Stimulated activated CD8-positive, alpha-beta memory T cell treated with anti-CD3 and anti-CD28 coated beads, Interleukin-4, amount 100 ng/mL, for 24 hours (primary cell): ENCODE results near the gene SLC45A2.
"Not testable (repeated sequence)": the region's sequence is repeated elsewhere in the genome, so short reads cannot be mapped to it uniquely, and the experiment has no call there.

ENCODE experiments used
- DNase-seq: peaks from one replicate; pipeline ENCODE4 v3.0.0-alpha.2; 2020; ENCODE audit warnings: low read depth

The SLC45A2 gene

DNA sequence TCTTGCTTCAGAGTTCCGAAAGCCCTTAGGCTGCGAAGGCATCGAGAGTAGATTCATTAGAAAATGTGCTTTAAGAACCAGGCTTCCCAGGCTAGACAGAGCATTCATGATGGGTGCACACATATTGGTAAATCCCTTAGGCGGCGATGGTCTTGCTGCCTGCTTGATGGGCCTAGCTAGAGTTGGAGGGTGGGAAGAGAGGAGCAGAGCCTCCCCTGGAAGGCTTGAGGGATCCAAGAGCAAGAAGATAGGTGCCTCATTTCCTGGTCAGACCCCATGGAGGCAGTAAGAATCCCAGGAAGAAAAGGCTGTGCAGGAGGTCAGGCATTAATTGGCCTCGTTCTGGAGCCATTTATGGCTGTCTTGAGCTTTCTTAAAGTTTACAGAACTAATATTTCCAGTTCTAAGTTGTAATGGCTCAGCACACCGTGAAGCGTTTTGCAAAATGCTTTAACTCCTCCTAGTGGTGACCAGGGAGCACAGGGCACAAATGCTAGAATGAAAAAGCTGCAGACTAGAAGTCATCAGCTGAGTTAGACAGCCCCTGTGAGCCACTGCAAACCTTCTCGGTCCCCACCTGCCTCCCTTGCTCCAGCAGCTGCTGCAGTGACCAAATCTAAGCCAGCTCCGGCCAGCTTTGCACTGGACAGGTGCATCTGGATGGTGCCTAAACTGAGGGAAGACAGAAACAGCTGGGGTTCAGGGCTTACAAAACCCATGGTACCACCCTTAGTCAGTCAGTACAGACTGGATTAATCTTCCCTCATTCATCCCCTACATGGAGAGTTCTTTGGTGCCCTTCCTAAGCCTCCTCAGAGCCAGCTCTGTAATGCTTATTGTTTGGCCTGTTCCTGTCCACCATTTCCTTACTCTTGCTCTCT, 14.7 kb downstream of the SLC45A2 start:
- DNase-seq, result no peak

DNA sequence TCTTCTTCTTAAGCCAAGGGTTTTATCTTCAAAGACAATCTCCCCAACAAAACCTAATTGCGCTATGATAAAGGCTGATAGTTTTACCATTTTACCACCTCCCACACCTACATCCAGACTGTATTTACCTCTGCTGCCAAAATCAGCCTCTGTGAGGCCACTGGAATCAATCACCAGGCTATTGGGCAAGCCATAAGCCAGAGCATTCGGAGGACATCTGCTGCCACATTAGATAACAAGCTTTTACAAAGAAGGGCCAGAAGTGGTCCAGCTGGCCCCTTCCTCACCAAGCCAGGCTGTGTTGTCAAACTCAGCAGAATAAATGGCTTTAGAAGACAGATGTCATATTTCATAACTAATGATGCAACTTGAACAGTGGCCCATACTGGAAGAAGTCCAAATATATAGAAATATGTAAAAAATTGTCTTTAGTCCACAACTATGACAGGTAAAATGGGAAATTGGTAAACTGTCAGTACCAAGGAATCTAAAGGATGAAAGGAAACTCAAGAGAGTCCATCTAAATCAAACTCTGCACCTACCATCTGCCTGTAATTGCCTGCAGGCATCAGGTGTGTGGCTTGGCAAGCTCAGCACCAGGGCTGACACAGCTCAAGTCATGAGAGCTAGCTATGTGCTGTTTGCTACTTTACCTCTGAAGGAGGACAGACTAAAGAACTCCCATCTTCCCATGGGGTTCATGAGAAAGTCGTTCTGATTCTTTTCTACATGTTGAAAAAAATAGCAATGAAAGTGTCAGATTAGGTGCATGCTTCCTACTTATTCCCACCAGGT, 16.1 kb downstream of the SLC45A2 start:
- no peak for DNase-seq

DNA sequence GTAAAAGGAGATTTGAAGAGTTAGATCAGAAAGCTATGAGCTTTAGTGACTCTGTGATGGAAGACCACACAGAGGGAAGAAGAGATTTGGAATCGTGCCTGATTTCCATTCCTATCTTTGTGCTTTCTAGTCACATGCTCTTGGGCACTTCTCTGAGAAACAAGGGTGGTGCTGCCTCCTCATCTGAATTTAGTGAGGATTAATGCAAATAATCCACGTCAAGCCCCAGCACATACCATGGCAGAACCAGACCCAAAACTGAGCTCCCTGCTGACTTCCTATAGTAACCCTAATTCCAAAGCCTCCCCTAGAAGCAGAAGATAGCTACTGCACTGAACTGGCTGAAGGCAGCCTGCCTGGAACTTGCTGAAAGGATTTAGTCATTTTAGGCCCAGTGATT, 17.7 kb downstream of the SLC45A2 start:
- no peak for DNase-seq

DNA sequence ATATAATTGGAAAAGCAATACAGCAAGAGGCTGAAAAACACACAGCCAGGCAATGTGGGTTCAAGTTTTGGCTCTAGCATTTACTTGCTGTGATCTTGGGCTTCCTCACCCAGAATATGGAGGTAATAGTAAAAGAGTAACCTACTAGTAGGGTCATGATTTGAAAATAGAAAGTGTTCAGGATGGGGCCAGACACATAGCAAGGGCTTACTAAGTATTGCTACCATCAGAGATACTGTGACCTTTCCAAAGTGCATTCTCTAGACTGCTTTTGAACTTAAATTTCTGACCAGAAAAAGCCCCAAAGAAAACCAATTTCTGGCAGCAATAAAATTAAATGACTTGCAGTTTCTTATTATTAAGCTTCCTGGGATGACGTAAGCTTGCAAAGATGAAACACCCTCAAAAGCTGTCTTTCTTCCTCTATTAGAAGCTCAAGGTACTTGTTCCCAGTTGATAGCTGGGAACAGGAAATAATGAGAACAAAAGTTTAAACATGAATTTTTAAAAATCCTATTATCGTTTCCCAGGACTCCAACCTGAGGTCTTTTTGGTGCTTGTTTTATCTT, 20.3 kb downstream of the SLC45A2 start:
- no peak for DNase-seq

DNA sequence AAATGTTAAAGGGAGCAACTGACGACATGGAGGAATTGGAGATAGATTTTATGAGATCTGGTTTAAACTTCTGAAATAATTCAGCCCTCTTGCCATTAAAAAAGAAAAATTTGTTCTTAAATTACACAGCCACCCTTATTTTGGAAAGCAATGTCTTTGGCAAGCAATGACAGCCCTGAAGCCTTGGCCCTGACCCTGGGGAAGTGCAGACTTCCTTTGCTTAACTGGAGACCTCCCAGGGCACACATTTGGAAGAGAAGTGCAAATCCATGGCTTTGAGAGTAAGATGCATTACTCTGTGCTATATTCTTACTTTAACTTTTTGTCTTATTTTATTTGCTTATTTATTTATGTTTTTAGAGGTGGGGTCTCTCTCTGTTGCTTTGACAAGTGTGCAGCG, 26.3 kb downstream of the SLC45A2 start:
- DNase-seq, result no peak

DNA sequence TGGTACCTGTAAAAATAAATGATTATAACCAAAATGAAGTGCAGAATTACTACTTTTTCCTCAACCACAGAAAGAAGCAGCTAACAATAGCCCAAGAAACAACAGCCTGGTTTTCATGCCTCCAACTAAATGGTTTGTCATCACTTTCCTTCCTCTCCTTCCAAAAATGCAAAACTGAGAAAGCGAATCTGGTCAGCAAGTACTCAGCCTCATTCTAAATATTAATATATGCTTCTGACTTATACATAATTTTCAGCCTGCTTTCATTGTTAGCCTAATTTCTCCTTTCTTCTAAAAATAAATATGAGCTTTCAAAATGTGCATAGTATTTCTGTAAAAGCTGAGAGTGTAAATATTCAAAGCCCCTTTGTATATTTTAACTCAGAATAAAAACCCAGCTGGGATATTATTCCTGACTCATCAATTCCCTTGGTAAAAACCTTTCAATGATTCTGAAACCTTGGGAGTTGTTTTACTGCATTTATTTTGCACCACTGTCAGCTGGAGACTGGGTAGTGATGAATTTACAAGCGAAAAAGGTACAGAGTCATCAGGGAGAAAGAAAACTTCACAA, 26.8 kb downstream of the SLC45A2 start:
- DNase-seq, result no peak

DNA sequence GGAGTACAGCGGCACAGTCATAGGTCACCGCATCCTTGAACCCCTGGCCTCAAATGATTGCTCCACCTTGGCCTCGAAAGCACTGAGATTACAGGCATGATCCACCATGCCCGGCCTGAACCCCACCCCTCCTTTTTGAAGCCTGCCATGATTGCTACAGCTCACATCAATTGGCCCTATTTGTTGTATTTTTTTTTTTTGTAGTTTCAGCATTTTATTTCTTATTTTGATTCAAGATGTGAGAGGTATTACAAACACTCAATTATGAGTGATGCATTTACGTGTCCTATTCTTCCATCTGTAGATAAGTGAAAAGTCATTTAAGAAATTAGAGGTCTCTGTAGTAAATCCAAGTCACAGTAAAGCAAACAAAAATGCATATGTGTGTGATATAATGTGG, 32.3 kb downstream of the SLC45A2 start:
- not testable (repeated sequence) for DNase-seq

DNA sequence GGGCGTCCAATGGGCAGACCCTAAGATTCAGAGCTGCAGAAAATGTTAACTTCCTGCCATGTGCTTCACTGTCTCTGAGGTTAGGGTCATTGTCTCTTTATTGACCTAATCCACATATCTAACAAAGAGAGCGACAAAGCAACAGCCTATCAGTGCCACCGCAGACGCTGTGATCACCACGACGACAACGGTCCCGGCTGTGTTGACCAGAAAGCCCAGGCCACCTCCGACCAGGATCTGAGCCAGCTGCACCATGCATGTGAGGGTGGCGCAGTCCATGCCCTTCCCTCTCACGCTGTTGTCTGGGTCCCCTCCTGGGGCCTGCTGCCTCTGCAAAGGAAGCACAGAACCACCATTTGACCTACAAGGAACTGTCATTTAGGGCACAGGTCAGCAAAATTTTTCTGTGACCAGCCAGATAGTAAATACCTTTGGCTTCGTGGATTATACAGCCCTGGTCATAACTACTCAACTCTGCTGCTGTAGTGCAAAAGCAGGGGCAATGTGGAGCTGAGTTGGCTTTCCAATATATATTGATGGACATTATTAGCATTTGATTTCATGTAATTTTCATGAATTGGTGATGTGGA, 39.9 kb downstream of the SLC45A2 start:
- DNase-seq, result no peak

DNA sequence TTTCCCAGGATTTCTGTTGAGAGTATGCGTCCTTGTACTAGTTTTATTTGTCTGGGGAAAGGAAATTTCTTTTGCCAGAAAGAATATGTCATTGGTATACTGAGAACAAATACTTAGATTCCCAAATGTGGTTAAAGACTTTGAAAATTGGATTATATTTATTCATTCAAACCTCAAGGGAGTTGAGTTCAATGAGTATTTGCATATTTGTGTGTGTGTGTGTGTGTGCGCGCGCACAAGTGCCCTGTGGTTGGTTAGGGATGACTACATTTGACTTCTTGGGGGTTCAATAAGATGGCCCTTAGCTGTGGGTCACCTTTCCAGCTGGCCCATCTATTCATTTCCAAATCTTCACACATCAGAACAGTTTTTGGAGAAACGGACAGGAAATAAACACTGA, 43.4 kb downstream of the SLC45A2 start:
- DNase-seq, result no peak

DNA sequence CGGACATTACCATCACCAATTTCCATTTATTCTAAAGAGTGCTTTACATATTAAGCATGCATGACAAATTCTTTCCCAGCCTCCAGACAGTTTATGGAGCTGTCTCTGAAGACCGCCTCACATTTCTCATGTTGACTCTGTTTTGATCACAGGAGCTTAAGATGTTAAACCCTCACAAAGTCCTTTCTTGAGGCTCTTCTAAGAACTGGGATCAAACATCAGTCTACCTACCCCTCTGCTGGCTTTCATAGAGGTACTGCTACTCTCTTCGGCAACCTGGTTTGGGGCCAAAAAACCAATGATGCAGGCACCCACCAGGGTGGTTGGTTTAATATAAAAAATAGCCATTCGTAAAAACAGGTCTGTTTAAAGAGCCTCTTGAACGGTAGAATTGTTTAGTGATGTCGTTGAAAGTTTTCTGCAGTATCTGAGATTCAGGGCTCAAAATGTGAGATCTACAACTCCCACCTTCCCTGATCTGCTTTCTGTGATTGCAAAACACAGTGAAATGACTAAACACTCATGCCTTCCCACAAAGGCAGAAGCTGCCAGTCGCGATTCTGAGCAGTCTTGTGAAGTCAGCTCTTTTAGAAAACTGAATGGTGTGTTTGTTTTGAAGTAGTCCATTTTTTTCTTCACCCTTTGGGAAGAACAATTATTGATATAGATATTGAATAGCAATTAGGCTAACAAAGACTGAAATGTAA, 44.8 kb downstream of the SLC45A2 start:
- no peak for DNase-seq

DNA sequence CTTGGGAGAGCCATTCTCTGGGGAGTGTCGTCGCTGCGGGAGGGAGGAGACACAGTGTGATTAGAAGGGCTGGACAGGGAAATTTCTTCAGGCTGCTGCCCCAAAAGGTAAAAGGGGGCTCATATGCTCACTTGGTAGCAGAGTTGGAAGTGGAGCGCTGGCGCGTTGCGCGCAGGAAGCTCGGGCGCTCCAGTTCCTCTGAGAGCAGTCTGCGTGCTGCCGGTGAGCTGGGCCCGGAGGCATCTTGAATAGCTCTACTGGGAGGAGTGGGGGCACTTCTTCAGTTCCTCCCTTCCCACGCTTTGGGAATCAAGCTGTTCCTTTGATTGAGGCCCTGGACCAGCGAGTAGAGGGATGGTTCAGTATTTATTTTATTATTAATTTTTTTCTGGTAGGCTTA, 45.6 kb downstream of the SLC45A2 start:
- no peak for DNase-seq

DNA sequence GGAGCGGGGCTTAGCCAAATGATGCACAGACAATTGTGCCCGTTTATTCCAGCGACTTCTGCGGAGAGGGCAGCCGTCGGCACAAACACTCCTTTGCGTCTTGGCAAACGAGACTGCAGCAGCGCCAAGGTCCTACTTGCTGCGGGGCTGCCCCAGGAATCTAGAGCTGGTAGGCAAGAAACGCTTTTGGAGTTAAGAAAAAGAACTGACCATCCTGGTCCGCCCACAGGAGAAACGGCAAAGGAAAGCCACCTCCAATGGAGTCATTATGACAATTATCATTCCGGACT, 46.0 kb downstream of the SLC45A2 start:
- DNase-seq, result no peak

DNA sequence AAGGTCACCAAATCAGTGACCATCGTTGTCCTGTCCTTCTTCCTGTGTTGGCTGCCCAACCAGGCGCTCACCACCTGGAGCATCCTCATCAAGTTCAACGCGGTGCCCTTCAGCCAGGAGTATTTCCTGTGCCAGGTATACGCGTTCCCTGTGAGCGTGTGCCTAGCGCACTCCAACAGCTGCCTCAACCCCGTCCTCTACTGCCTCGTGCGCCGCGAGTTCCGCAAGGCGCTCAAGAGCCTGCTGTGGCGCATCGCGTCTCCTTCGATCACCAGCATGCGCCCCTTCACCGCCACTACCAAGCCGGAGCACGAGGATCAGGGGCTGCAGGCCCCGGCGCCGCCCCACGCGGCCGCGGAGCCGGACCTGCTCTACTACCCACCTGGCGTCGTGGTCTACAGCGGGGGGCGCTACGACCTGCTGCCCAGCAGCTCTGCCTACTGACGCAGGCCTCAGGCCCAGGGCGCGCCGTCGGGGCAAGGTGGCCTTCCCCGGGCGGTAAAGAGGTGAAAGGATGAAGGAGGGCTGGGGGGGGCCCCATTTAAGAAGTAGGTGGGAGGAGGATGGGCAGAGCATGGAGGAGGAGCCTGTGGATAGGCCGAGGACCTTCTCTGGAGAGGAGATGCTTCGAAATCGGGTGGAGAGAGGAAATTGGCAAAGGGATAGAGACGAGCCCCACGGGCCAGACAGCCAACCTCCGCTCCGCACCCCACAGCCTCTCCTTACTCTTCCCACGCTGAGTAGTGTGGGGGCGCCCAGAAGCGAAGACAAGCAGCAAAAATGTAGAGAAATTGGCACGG, 46.6 kb downstream of the SLC45A2 start:
- DNase-seq, result no peak

DNA sequence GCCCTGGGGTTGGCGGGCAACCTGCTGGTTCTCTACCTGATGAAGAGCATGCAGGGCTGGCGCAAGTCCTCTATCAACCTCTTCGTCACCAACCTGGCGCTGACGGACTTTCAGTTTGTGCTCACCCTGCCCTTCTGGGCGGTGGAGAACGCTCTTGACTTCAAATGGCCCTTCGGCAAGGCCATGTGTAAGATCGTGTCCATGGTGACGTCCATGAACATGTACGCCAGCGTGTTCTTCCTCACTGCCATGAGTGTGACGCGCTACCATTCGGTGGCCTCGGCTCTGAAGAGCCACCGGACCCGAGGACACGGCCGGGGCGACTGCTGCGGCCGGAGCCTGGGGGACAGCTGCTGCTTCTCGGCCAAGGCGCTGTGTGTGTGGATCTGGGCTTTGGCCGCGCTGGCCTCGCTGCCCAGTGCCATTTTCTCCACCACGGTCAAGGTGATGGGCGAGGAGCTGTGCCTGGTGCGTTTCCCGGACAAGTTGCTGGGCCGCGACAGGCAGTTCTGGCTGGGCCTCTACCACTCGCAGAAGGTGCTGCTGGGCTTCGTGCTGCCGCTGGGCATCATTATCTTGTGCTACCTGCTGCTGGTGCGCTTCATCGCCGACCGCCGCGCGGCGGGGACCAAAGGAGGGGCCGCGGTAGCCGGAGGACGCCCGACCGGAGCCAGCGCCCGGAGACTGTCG, 47.3 kb downstream of the SLC45A2 start:
- no peak for DNase-seq

DNA sequence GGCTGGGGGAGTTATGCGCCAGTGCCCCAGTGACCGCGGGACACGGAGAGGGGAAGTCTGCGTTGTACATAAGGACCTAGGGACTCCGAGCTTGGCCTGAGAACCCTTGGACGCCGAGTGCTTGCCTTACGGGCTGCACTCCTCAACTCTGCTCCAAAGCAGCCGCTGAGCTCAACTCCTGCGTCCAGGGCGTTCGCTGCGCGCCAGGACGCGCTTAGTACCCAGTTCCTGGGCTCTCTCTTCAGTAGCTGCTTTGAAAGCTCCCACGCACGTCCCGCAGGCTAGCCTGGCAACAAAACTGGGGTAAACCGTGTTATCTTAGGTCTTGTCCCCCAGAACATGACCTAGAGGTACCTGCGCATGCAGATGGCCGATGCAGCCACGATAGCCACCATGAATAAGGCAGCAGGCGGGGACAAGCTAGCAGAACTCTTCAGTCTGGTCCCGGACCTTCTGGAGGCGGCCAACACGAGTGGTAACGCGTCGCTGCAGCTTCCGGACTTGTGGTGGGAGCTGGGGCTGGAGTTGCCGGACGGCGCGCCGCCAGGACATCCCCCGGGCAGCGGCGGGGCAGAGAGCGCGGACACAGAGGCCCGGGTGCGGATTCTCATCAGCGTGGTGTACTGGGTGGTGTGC, 48.0 kb downstream of the SLC45A2 start, which contains the start of gene RXFP3:
Gene RXFP3, plus strand, starts transcription at position 6 of the 636 bp plus-strand sequence. Its CDS starts 355 bp downstream, at position 361.
- DNase-seq, result no peak

DNA sequence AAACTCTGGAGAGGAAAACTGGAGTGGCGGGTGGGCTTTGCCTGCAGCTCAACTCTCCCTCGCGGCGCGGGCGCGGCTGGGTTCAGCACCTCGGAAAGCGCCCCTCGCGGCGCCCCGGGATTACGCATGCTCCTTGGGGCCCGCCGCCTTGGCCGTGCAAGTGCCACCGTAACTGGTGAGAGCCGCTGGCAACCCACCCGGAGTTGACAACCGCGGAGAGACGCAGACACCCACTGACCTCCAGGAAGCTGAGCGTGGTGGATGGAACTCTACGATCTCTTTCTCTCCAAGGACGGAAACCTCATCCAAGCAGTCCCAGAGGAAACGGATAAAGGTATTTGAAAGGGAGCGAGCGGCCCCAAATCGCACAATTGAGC, 48.5 kb downstream of the SLC45A2 start:
- peak; percentile 18 for DNase-seq

DNA sequence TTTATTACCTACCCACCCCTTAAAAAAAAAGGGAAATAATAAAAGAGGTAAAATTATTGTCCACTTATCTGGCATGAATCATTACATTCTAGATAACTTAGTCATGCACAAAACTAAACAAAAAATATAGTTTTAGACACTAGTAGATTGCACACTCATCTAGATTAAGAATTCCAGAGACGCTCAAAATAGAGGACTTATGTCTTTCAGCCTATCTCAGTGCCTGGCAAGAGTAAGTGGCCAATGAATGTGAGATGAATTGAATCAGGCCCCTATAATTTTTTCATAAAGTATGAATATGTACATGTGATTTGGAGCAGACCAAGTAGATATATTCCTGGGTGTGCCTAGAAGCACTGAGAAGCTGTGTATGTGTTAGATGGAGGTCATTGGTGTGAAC, 50.3 kb downstream of the SLC45A2 start:
- DNase-seq, result no peak

DNA sequence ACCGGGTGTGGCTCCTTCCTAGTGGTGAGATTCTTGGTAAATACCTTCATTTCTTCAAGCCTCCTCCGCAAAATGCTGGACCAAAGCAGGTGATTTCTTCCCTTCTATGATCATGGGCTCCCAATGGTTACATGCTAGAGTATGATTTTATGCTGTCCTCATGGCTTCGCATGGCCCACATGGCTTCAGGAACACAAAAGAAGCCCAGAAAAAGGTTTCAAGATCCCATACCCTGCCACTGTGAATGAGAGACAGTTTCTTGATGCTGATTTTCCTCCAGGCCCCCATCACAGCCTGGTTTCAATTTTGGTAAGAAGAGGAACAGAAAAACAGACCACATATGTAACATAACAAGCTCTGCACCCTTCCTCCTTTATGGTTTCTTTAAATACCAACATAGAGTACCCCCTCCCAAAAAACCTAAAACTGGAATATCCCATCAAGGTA, 50.7 kb downstream of the SLC45A2 start:
- DNase-seq, result no peak

DNA sequence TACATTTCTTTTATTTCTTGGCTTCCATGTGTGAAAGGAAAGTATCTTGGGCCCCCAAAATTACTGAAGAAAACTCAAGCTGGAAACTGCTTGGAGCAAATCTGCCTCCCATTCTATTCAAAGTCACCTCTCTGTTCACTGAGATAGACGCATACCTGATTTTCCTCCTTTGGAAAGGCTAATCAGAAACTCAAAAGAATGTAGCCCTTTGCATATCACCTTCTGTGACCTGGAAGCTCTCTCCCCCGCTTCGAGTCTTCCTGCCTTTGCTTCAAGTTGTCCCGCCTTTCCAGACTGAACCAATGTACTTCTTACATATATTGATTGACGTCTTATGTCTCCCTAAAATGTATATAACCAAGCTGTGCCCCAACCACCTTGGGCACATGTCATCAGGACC, 53.4 kb downstream of the SLC45A2 start:
- DNase-seq, result no peak
